Measurements from ENCODE around the gene NR2E1. TPM values are rescaled to one million over a fixed set of nuclear protein-coding genes. Genes with fewer than 3 reads are reported as not detected.

The NR2E1 gene
- total RNA-seq, 1 experiment from 2014 or later, result not detected

GRCh38 chr6:108179741-108180140, 13.9 kb downstream of the NR2E1 start:
- Histone ChIP-seq H3K27me3 (ENCODE audit: insufficient read depth, low read length) (peaks cover 36% of the 10 kb centered on the region), H3T11ph (ENCODE audit: low read length) (no peak overlapping the region), H2BK12ac (ENCODE audit: insufficient read length, low read depth, low read length) (no peak overlapping the region), H4K5ac (ENCODE audit: insufficient read length, low read depth, low read length) (no peak overlapping the region), H3K14ac (ENCODE audit: insufficient read depth, low read length) (no peak overlapping the region), H4K20me1 (ENCODE audit: control insufficient read depth, insufficient read depth, insufficient read length) (no peaks in the 10 kb centered on the region), H3K9ac (ENCODE audit: extremely low read depth, insufficient read length, low read length) (no peak overlapping the region), H3K27ac (ENCODE audit: insufficient read length, low read depth, low read length) (no peak overlapping the region), H3K79me2 (ENCODE audit: insufficient read depth, low read length) (no peaks in the 10 kb centered on the region), H3K4me1 (ENCODE audit: insufficient read depth, low read length) (no peaks in the 10 kb centered on the region), H2AFZ (ENCODE audit: low read length) (no peak overlapping the region), H3K23ac (ENCODE audit: insufficient read length, low read depth, low read length) (no peak overlapping the region), H2BK20ac (ENCODE audit: low read depth, low read length, poor library complexity, severe bottlenecking) (no peak overlapping the region), H3K18ac (ENCODE audit: insufficient read length, low read depth, low read length) (no peak overlapping the region), H3K79me1 (ENCODE audit: insufficient read depth, low read depth, low read length, poor library complexity, severe bottlenecking) (no peaks in the 10 kb centered on the region), H2BK5ac (ENCODE audit: insufficient read length, low read length) (no peak overlapping the region), H3K4ac (ENCODE audit: low read depth, low read length) (no peak overlapping the region), H3K4me2 (ENCODE audit: insufficient read depth, insufficient read length, low read length) (peak overlapping the region; percentile 8), H3K9me3 (ENCODE audit: control insufficient read depth, low read depth, low read length) (no peaks in the 10 kb centered on the region), H2AK5ac (ENCODE audit: insufficient read length, low read length) (no peak overlapping the region), H3K56ac (ENCODE audit: insufficient read length, low read depth, low read length) (no peak overlapping the region), H4K91ac (ENCODE audit: insufficient read length, low read depth, low read length) (no peak overlapping the region), H4K8ac (replicated peaks; ENCODE audit: insufficient read length, low read depth, low read length) (no peak overlapping the region), H2BK15ac (ENCODE audit: low read depth, low read length) (no peak overlapping the region), H3K23me2 (ENCODE audit: insufficient read length, low read depth, low read length, poor library complexity, severe bottlenecking) (peaks cover 9% of the 10 kb centered on the region), H2BK120ac (ENCODE audit: low read depth, low read length, poor library complexity, severe bottlenecking) (no peak overlapping the region)
- TF ChIP-seq CTCF (conservative IDR thresholded peaks at IDR 0.05), result no peak
- Mint-ChIP-seq H3K27me3 (ENCODE audit: low read depth) (peaks cover 83% of the 10 kb centered on the region), H3K36me3 (ENCODE audit: insufficient read depth in 1 of 3, low read depth in 3 of 3) (no peaks in the 10 kb centered on the region), H3K9me3 (peaks cover 4 to 5% of the 10 kb centered on the region in 2 experiments; a peak in 2 of 5 replicates), H3K4me3 (peak overlapping the region in 1 of 2 experiments; percentile 49; a peak in 2 of 5 replicates), H3K4me1 (peaks cover 26 to 41% of the 10 kb centered on the region in 2 experiments), H3K27ac (peak overlapping the region in 2 of 3 experiments; percentile 57 to 86; a peak in 2 of 7 replicates)
- DNase-seq, result no peak
- no CpG with 5 or more reads among the region's 4 CpGs for WGBS (ENCODE audit: extremely low coverage, insufficient read length, low lambda C conversion rate)
